ENCODE results near the gene NAALADL2. TPM values are rescaled to one million over a fixed set of nuclear protein-coding genes. Genes with fewer than 3 reads are reported as not detected.
"Not testable (repeated sequence)": the region's sequence is repeated elsewhere in the genome, so short reads cannot be mapped to it uniquely, and the experiment has no call there.

NAALADL2 gene
- polyA plus RNA-seq, 2 of the 4 experiments (the other 2 are of a cell fraction), result 0.09 to 0.28 TPM

DNA sequence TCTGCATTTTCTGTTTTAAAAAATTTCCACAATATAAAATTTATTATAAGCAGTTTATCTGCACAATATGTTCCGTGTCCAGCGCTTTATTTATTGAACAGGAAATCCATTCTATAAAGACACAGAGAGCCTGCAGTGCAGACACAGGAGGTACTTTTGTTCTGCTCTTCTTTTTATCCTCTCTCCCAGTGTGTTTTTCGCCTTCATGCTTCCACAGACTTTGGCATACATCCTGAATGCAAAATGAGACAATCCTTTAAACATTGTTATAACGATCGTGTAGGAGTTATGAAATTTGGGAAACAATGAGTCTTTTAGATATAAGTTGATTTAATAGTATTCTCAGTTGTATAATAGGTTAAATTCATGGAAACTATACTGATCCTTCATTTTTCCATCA is 749.2 kb downstream of the NAALADL2 start:
- ChIA-PET POLR2A (no interaction called here), CTCF (interaction anchor here (0.6 kb wide), 1 partner anchor 1330 kb away, joined by 4 read pairs; no protein-coding TSS in a partner anchor)
- Histone ChIP-seq H3K4me1 (no peaks in the 10 kb centered on the region), H3K27ac (no peak overlapping the region), H3K4me2 (no peak overlapping the region), H3K9me3 (no peaks in the 10 kb centered on the region), H3K4me3 (no peak overlapping the region)
- no peak for ATAC-seq
- FAIRE-seq, result no peak
- WGBS (ENCODE audit: missing lambda C conversion rate), result 72% methylated on average over 5 of the region's 5 CpGs
- DNase-seq (ENCODE audit: low read depth in 1 of 2, low spot score in 1 of 2), result no peak
- TF ChIP-seq BHLHE40 (IDR thresholded peaks at IDR 0.05; ENCODE audit: low read depth, low read length) (no peak), ZSCAN20 (CRISPR knock-in tag; IDR thresholded peaks at IDR 0.05) (no peak), RAD21 (conservative IDR thresholded peaks at IDR 0.05 in 1 of 2, IDR thresholded peaks at IDR 0.05 in 1 of 2) (no peak), POLR2A (IDR thresholded peaks at IDR 0.05; ENCODE audit: low read length) (no peak)
- TF ChIP-seq, protein P1, sequence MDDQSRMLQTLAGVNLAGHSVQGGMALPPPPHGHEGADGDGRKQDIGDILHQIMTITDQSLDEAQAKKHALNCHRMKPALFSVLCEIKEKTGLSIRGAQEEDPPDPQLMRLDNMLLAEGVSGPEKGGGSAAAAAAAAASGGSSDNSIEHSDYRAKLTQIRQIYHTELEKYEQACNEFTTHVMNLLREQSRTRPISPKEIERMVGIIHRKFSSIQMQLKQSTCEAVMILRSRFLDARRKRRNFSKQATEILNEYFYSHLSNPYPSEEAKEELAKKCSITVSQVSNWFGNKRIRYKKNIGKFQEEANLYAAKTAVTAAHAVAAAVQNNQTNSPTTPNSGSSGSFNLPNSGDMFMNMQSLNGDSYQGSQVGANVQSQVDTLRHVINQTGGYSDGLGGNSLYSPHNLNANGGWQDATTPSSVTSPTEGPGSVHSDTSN (IDR thresholded peaks at IDR 0.05), result no peak

DNA sequence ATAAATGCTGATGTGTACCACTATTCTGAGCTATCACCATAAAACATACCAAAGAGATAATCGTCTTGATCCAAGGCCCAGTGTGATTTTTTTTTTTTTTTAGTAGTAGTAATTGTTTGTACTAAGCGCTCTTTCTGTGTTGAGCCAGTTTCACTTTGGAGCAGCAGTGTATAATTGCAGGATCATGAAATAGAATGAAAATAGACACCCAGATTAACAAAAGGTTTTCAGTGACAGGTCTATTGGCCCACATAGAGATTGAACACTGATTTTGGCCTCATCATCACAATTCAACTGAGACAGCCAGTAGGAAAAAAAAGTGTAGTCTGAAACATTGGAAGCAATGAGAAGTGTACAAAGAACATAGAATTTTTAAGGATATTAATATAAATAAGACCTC is 749.8 kb downstream of the NAALADL2 start:
- ChIA-PET POLR2A (no interaction called here), CTCF (interaction anchor here (0.6 kb wide), 1 partner anchor 1330 kb away, joined by 4 read pairs; no protein-coding TSS in a partner anchor)
- Histone ChIP-seq H3K27ac (no peak overlapping the region), H3K4me2 (no peak overlapping the region), H3K9me3 (no peaks in the 10 kb centered on the region), H3K4me3 (no peak overlapping the region), H3K4me1 (no peaks in the 10 kb centered on the region)
- DNase-seq (ENCODE audit: low read depth in 1 of 2, low spot score in 1 of 2) (no peak), ATAC-seq (no peak), FAIRE-seq (no peak)
- 62% methylated on average over 2 of the region's 2 CpGs for WGBS (ENCODE audit: missing lambda C conversion rate)
- no peak for TF ChIP-seq BHLHE40 (IDR thresholded peaks at IDR 0.05; ENCODE audit: low read depth, low read length)
- TF ChIP-seq CEBPB (IDR thresholded peaks at IDR 0.05), result no peak

GRCh38 chr3:175612487-175613196 is 753.5 kb downstream of the NAALADL2 start:
- Histone ChIP-seq H3K4me2 (no peak overlapping the region), H3K27ac (no peak overlapping the region), H3K4me3 (no peak overlapping the region), H3K4me1 (no peaks in the 10 kb centered on the region), H3K9me3 (no peaks in the 10 kb centered on the region)
- WGBS (ENCODE audit: missing lambda C conversion rate), result 36% methylated on average over 6 of the region's 6 CpGs
- DNase-seq (ENCODE audit: low read depth in 1 of 2, low spot score in 1 of 2) (no peak), FAIRE-seq (no peak), ATAC-seq (no peak)
- no peak for TF ChIP-seq NFE2L2 (conservative IDR thresholded peaks at IDR 0.05; ENCODE audit: low read length)
- ChIA-PET POLR2A (no interaction called here), CTCF (no interaction called here)

GRCh38 chr3:175614107-175614506 is 755.0 kb downstream of the NAALADL2 start:
- H3K27ac ChIP-seq; POLR2A ChIA-PET; H3K9me3 ChIP-seq; DNase-seq (ENCODE audit: low read depth in 1 of 2, low spot score in 1 of 2); CTCF ChIA-PET; H3K4me3 ChIP-seq; H3K4me2 ChIP-seq; ATAC-seq; FAIRE-seq; H3K4me1 ChIP-seq: not testable (repeated sequence)
- WGBS (ENCODE audit: missing lambda C conversion rate), result 63% methylated on average over 9 of the region's 9 CpGs

GRCh38 chr3:175617247-175617646 is 758.1 kb downstream of the NAALADL2 start:
- Histone ChIP-seq H3K9me3 (no peaks in the 10 kb centered on the region), H3K4me3 (no peak overlapping the region), H3K4me2 (no peak overlapping the region), H3K27ac (no peak overlapping the region), H3K4me1 (no peaks in the 10 kb centered on the region)
- POLR2A ChIA-PET, result no interaction called here
- WGBS (ENCODE audit: missing lambda C conversion rate), result 22% methylated on average over 2 of the region's 3 CpGs
- FAIRE-seq (no peak), DNase-seq (ENCODE audit: low read depth in 1 of 2, low spot score in 1 of 2) (no peak), ATAC-seq (no peak)
- CTCF ChIA-PET, result no interaction called here
- TF ChIP-seq, protein P2, sequence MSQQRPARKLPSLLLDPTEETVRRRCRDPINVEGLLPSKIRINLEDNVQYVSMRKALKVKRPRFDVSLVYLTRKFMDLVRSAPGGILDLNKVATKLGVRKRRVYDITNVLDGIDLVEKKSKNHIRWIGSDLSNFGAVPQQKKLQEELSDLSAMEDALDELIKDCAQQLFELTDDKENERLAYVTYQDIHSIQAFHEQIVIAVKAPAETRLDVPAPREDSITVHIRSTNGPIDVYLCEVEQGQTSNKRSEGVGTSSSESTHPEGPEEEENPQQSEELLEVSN (IDR thresholded peaks at IDR 0.05; ENCODE audit: borderline replicate concordance, low read depth), result no peak
- TF ChIP-seq POLR2AphosphoS2 (conservative IDR thresholded peaks at IDR 0.05; ENCODE audit: low read length) (no peak), EP300 (IDR thresholded peaks at IDR 0.05) (no peak), BHLHE40 (IDR thresholded peaks at IDR 0.05; ENCODE audit: low read depth, low read length) (no peak), MAZ (IDR thresholded peaks at IDR 0.05; ENCODE audit: borderline replicate concordance, low read depth, low read length) (no peak), RNF2 (IDR thresholded peaks at IDR 0.05; ENCODE audit: borderline replicate concordance, low read depth) (no peak), NPAS2 (CRISPR knock-in tag; IDR thresholded peaks at IDR 0.05; ENCODE audit: borderline replicate concordance) (no peak), TP53 (CRISPR knock-in tag; IDR thresholded peaks at IDR 0.05) (no peak)

Measured in A549 (cell line).